KOPT-K1 (cell line): ENCODE results near the gene MPL.

Source experiments
- H3K27ac ChIP-seq: fragments of 200-600 bp; sonication (generic); 2 replicates; pipeline ENCODE4 v1.5.1; 2016; ENCODE audit warnings: antibody characterized with exemption, mild to moderate bottlenecking, low read depth, low read length; ENCODE audit not compliant: poor library complexity, severe bottlenecking
- H3K36me3 ChIP-seq: fragments of 200-600 bp; sonication (generic); 2 replicates; pipeline ENCODE4 v1.5.1; 2017; ENCODE audit warnings: antibody characterized with exemption, mild to moderate bottlenecking, low read length, moderate library complexity; ENCODE audit not compliant: insufficient read depth
- H3K9me3 ChIP-seq: fragments of 200-600 bp; sonication (generic); 2 replicates; pipeline ENCODE4 v1.5.1; 2017; ENCODE audit warnings: antibody characterized with exemption, low read length, mild to moderate bottlenecking; ENCODE audit not compliant: insufficient read depth, poor library complexity, severe bottlenecking

MPL gene

GRCh38 chr1:43337588-43337987 is at the start of gene MPL:
Gene MPL (plus strand): TSS chr1:43337818. CDS start chr1:43337849, 31 bp downstream.
- H3K36me3 ChIP-seq, result no peaks in the 10 kb centered on the region
- H3K9me3 ChIP-seq, result no peaks in the 10 kb centered on the region
- no peak within 1 kb of the TSS for H3K27ac ChIP-seq

- Histone ChIP-seq H3K9me3 (no peaks in the 10 kb centered on the region), H3K27ac (no peak overlapping the region), H3K36me3 (no peaks in the 10 kb centered on the region)
Observed at GRCh38 chr1:43288058-43288784, 49.4 kb upstream of the MPL start.

DNA sequence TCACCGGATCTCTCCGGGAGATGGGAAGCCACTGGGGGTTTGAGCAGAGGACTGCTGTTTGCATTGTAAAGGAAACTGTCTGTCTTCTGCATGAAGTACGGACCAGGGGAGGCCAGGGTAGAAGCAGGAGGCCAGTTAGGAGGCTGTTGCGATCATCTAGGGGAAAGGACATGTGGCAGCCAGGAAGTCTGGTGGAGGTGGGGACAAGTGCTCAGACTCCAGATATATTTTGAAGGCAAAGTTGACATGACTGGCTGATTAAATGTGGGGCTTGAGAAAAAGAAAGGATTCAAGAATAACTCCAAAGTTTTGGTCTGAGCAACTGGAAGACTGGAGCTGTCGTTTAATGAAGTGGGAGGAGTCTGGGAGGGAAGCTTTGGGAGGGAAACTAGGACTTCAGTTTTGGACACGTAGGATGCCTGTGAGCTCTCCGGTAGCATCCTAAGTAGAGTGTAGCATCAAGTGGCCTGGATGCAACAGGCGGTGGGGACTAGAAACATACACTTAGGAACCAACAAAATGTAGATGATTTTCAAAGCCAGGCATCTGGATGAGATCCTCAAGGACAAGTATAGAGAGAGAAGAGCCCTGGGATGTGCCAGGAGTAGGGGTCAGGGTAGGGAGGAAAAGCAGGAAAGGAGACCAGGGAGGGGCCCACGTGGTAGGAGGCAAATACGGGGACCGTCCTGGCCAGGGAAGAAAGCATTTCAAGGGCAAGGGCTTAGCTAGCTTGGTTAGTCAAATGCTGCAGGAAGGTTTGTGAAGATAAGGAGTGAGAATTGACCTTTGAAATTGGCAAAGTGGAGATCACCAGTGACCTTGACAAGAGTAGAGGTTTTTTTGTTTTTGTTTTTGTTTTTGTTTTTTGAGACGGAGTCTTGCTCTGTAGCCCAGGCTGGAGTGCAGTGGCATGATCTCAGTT is 48.6 kb upstream of the MPL start:
- H3K36me3 ChIP-seq, result no peaks in the 10 kb centered on the region
- no peaks in the 10 kb centered on the region for H3K9me3 ChIP-seq

DNA sequence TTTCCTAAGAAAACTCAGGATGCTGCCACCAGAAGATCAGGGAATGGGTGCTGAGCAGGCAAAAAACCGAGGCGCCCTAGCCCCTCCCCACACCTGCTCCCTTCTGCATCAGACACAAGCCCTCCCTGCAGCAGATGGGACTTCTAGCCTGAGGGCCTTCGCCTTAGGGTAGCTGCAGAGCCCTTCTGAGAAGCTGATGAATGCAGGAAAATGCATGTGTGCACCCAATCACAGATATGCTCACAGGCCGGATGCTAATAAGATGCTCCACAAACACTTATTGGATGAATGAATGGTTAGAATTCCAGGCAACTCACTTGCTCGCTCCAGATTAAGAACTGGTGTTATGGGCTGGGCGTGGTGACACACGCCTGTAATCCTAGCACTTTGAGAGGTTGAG is 45.4 kb upstream of the MPL start:
- Histone ChIP-seq H3K9me3 (no peaks in the 10 kb centered on the region), H3K27ac (no peak overlapping the region), H3K36me3 (no peaks in the 10 kb centered on the region)

More for the DNA sequence above, 48.6 kb upstream of the MPL start:
- H3K27ac ChIP-seq, result no peak overlapping the region

DNA sequence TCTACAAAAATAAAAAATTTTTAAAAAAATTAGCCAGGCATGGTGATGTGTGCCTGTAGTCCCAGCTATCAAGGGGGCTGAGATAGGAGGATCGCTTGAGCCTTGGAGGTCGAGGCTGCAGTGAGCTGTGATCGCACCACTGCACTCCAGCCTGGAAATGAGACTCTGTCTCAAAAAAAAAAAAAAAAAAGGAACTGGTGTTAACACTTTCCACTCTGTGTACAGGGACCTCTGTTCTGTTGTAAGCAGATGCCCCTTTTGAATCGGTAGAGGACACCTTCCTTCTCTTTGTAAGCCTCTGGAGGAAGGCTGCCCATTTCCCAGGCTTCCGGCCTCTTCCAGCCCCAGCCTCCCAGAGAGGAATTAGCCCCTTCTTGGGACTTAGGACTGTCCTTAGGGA is 44.9 kb upstream of the MPL start:
- no peak overlapping the region for H3K27ac ChIP-seq
- no peaks in the 10 kb centered on the region for H3K36me3 ChIP-seq

DNA sequence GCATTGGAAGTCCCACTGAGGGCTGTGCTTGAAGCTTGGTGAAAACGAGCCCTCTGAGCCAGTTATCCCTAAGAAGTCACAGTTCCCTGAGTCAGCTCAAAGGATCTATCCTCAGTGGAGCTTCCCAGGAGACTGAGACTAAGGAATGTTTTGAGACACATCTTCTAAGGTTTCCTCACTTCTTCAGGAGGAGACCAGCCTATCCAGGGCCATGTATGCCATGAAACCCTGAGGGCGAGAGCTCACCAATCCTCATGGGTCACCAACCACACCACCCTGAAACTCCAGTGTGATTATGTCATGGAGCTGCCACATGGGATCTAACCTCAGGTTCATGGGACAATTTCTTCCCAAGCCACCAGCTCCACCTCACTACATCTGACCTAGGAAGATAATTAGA is 44.4 kb upstream of the MPL start:
- H3K9me3 ChIP-seq, result no peaks in the 10 kb centered on the region
- H3K27ac ChIP-seq, result no peak overlapping the region
- no peaks in the 10 kb centered on the region for H3K36me3 ChIP-seq

More for the DNA sequence above, 44.9 kb upstream of the MPL start:
- H3K9me3 ChIP-seq, result no peaks in the 10 kb centered on the region

GRCh38 chr1:43293896-43294760 is 43.5 kb upstream of the MPL start:
- no peaks in the 10 kb centered on the region for H3K9me3 ChIP-seq
- no peaks in the 10 kb centered on the region for H3K36me3 ChIP-seq
- no peak overlapping the region for H3K27ac ChIP-seq

DNA sequence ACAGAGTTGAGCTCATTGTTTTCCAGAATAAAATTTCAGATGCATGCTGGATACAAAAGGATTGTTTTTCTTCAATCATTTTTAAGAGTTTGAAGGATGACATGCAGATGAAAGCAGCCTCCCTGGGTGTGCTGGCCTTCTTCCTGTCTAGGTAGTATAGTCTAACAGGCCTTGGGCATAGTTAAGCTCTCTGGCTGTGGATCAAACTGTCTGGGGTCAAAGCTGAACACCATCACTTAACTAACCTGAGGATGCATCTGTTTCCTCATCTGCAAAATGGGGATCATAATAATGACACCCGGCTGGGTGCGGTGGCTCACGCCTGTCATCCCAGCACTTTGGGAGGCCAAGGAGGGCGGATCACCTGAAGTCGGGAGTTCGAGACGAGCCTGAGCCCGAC is 42.9 kb upstream of the MPL start:
- Histone ChIP-seq H3K27ac (no peak overlapping the region), H3K9me3 (no peaks in the 10 kb centered on the region), H3K36me3 (no peaks in the 10 kb centered on the region)

GRCh38 chr1:43296207-43296606 is 41.4 kb upstream of the MPL start:
- Histone ChIP-seq H3K9me3 (no peaks in the 10 kb centered on the region), H3K27ac (no peak overlapping the region), H3K36me3 (no peaks in the 10 kb centered on the region)

DNA sequence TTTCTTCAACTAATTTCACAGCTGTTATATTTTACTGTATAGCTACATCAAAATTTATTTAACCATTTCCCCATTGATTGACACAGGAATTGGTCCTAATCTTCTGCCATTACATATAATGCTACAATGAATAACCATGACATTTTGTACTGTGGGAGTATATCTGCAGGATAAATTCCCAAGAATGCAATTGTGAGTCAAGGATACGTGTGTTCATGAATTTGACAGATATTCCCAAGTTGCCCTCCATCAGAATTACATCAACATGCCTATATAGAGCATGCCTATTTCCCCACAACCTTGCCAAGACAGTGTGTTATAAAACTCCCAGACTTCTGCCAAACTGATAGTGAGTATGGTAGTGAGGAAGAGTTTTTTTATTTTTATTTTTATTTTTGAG is 39.6 kb upstream of the MPL start:
- no peak overlapping the region for H3K27ac ChIP-seq
- no peaks in the 10 kb centered on the region for H3K36me3 ChIP-seq
- H3K9me3 ChIP-seq, result no peaks in the 10 kb centered on the region

- no peaks in the 10 kb centered on the region for H3K36me3 ChIP-seq
- H3K9me3 ChIP-seq, result no peaks in the 10 kb centered on the region
- no peak overlapping the region for H3K27ac ChIP-seq
Observed at GRCh38 chr1:43299101-43299500, 38.5 kb upstream of the MPL start.

DNA sequence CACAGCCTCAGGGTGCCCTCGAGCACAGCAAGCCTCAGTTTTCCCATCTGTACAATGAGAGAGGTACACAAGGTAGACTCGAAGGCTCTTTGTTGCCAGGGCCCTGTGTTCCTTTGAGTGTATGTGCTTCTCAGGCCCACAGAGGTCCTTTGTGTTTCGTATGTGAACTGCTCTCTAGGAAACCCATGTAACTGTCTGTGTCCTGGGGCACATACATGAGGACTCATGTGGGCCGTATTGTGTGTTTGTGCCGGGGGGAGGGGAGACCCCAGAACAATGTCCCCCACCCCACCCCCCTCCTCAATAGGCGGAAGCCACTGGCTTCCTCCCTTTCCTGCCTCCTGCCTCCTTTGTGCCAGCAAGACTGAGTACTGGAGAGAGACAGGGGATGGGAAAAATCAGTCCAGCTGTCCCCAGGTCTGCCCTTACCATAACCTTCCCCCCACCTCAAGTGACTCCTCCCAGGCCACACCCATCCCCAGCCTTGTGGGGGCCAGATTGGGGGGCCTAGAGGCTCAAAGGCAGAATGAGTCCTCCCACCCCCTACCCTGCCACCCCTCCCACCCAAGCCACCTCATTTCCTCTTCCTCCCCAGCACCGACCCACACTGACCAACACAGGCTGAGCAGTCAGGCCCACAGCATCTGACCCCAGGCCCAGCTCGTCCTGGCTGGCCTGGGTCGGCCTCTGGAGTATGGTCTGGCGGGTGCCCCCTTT is 37.1 kb upstream of the MPL start, which contains the start of gene TIE1:
Gene TIE1, plus strand, starts transcription at position 605 of the 717 bp plus-strand sequence. Its CDS starts 90 bp downstream, at position 695.
- Histone ChIP-seq H3K27ac (no peak within 1 kb of the TSS), H3K36me3 (no peaks in the 10 kb centered on the region), H3K9me3 (no peaks in the 10 kb centered on the region)

GRCh38 chr1:43302201-43302600 is 35.4 kb upstream of the MPL start:
- Histone ChIP-seq H3K27ac (no peak overlapping the region), H3K36me3 (no peaks in the 10 kb centered on the region), H3K9me3 (no peaks in the 10 kb centered on the region)

DNA sequence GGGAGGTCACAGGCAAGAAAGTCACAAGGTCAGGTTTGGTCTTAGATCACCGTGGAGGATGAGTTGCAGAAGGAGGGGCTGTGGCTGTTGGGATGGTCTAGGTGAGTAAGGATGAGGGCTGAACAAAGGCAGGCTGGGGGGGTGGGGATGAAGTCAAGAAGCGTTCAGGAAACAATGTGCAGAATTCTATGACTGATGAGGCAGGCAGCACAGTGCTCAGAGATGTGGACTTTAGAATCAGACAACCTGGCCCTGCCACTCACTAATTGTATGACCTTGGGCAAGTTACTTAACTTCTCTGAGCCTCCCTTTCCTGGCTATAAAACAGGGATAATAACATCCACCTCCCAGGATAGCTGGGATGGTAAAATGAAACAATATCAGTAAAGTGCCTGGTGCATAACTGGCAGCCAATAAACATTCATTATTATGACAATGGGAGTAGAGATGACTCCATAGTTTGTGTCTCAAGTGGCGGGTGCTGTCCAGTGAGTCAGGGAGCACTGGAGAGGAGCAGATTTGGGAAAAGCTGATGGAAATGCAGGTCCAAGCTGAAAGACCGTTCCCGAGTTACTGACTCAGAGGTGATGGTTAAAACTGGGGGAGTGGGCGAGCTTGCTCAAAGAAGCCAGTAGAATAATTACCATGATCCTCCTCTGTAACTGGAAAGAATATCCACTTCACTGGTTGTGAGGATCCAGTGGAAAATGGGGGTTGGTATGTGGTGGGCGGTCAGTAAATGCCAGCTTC is 34.7 kb upstream of the MPL start:
- H3K9me3 ChIP-seq, result no peaks in the 10 kb centered on the region
- H3K27ac ChIP-seq, result no peak overlapping the region
- H3K36me3 ChIP-seq, result no peaks in the 10 kb centered on the region
